ENCODE results near the gene C1orf226.

Gene C1orf226

DNA sequence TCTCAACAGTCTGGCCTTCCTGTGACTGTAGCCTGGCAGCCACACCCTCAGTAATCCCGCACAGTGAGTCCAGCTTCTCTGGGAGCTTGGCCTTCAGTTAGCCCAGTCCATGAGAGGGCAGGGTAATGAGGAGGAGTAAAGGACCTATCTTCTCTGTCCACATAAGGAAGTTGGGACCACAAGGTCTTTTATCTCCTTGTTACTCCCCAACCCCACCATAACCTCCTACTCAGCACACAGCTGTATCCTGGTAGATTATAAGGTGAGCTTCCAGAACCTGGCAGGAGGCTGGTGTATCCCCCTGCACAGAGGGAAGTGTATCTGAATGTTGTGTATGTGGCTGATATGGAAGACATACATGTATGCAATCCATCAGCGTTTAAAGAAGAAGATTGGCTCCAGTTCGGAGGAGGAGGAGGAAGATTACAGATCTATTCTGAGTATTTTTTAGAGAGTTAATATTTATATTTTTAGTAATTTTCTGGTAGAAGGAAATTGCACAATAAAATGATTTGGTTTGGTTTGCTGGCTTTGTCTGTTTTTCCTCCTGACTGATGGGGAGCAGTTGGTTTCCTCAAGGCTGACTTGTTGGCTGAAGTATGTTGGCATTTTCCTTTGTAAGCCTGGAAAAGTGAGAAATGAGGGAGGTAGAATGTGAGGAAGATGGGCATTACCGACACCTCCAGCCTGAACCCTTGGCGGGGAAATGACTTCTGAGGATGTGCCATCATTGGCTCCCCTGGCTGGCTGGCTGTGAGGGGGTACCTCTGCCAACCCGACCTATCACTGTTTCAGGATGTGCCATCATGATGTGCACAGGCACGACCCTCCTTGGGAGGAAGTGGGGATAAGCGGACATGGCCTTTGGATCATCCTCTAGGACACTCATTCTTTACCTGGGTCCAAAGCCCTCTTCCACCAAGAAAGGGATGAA lies 5.0 kb downstream of the C1orf226 start:
- DNase-seq: no peak

DNA sequence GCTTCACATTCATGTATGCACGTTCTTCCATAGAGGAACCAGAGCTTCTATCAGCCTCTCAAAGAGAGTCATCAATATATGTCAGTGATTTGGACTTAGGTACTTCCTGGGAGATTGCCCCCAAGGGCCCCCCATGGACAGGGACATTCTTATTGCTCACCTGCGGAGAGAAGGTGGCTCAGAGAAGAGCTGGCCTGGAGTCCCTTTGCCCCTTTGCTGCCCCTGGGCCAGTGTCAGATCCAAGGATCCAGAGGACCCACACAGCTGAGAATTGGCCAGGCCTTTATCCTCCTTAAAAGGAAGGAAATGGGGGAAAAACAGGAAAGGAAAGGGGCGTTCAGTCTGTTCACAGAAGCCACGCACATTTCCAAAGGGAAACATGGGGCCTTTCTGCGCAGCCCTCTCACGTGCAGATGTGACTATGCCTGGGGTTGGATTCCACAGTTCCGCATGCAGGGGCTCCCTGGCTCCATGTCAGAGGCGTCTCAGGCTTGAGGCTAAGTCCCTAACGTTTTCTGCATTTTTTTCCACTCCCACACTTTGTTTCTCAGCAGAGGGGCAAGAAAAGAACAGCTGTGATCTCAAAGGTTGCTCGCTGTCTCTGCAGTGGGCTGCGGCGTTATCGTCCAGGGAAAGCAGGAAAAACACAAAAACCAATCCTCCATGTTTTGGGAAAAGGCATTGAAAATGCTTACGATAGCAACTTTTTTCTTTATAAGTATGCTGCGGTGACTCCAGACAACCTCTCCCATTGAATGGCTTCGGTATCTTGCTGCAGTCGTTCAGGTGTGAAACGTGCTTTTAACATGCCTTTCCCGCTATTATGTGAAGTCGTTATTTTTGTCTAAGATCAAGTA lies 5.9 kb downstream of the C1orf226 start:
- DNase-seq: no peak

- no peak for DNase-seq
These were observed 6.6 kb downstream of the C1orf226 start for GRCh38 chr1:162388083-162388594.

DNA sequence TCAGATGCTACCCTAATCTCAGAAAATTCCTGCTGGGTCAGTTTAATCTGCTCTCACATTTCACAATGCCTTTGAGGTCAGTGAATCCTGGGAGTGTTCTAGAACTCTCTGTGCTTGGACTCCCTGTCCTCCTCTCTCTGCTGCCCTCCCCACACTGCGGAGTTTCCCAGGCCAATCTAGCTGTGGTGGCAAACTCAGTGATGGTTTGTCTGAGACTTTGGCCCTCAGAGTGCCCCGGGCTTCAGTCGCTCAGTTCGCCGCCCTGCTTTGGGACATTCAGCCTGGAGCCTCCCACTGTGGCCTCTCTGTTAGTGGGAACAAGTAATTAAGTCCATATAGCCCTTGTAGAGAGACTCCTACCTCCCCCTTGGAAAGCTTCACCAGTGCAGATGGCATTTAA lies 7.1 kb downstream of the C1orf226 start:
- no peak for DNase-seq

DNA sequence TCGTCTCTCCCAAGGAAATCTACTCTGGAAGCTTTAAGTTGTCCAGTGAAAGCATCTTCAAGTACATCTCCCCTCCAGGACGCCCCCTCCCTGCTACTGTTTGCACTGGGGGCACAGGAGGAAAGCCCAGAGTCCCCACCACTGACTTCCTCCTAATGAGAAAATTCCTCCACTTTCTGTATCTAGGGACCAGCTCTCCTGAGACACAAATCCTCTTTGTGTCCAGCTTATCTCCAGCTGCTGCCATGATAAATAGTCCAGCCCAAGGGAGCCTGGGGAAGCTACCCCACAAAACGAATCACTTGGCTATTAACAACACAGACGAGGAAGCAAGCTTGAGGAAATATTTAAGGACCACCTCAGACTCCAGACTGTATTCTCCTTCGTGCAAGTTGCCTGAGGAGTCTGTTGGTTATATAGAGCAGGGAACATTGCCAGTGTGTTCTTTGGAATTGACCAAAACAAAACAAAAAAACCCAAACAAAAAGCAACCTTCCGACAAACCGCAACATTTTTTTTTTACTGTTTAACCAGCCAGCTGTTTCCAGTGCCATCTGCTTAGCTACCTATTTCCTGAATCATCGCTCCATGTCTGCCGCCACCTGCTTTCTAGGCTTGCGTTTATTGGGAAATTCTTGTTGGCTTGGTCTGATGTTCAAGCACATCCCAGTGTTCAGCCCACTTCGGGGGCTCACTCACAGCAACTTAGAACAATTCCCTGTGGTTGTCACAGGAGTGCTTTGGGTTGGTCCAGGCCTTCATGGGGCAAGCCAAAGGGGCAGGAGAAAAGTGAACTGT lies 7.7 kb downstream of the C1orf226 start:
- DNase-seq: no peak

DNA sequence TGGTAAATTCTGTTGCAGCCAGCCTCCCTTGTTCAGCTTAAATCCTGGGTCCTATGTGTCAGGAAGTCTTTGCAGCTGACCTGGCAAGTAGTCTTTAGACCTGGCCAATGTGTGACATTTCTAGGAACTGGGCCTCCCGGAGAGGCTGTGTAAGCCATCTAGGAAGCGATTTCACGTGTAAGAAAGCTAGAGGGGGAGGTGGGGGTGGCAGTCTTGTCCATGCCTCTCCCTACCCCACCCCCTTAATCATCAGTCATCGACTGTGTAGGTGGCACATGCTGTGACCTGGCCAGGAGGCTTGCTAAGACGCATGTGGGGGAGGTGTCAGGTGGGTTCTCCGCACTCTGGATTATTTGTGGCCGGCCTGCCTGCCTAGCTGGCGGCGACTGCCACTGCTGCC lies 8.4 kb downstream of the C1orf226 start:
- no peak for DNase-seq

- no peak for DNase-seq
These were observed 9.1 kb downstream of the C1orf226 start for GRCh38 chr1:162390396-162391185.

DNA sequence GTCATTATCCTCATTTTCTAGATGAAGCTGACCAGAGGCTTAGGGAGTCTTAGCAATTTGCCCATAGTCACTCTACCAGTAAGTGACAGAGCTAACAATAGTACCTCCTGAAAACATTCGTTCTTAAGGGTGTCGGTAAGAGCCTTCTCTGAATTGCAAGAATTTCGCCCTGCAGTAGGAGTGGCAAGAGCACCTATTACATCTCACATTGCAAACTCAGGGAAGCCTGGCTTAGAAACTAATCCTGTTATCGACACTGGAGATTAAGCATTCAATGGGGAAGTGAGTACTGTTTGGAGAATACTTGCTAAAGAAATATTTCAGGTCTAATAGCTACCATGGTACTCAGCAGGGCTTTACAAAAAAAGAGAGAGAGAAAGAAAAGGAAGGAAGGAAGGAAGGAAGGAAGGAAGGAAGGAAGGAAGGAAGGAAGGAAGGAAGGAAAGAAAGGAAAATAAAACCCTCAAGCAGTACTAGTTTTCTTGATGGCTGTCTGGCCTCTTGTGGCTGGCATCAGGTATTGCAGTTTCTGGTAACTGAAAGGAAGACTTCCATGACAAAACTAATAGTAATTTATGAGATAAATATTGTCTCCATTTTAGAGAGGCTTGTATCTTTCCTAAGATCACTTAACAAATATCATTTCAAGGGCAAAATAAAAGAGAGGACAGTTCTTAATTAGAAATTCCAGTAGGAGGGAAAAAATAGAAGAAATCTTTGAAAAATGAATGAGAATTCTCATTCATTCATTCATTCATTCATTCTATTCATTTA lies 10.4 kb downstream of the C1orf226 start:
- DNase-seq: no peak

- no peak for DNase-seq
These were observed 14.8 kb downstream of the C1orf226 start for GRCh38 chr1:162396201-162396906.

DNA sequence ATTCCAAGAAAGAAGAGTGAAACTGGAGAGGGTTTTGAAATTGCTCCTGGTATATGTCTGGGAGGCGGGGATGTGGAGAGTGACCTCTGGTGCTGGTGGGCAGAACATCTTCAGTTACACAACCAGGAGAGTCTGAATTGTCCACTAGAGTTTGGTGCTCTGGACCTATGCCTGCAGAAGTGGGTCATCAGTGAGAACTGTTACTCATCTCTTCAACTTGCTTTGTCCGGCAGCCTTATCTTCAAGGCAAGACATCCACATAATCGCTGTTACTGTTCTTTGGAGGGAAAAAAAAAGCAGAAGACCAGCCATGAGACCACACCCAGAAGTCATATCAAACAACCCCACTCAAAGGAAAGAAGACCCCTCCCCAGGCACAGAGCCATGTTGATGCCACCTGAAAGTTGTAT lies 15.5 kb downstream of the C1orf226 start:
- no peak for DNase-seq

DNA sequence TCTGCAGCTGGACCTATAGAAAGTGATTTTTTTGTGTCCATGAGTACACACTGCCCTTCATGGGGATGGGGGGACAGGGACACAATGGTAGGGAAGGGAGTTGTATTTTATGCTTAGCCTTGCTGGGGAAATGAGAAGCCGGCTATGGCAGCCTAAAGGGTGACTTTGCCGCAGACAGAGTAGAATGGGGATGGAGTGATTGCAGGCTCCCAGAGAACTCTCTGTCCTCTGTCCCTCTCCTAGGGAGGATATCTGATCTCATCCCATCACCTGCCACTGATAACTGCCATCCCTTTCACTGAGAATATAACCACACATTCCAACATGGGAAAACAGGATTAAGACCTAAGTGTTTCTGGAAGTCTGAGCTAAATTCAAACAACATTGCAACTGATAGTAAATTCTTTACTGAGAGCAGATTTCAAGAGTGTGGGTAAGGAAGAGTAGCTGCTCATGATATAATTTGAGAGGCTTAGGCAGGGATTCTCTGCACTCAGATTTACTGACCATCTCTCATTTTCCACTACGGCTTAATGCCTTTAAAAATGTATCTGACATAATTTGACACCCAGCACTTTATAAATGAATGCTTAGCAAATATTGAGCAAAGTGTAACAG lies 16.5 kb downstream of the C1orf226 start:
- DNase-seq: no peak

- DNase-seq: no peak
These were observed 17.6 kb downstream of the C1orf226 start for GRCh38 chr1:162398999-162399580.

GRCh38 chr1:162400790-162401355 lies 19.3 kb downstream of the C1orf226 start:
- DNase-seq: no peak

- no peak for DNase-seq
These were observed 23.1 kb downstream of the C1orf226 start for GRCh38 chr1:162404550-162405160.

- no peak for DNase-seq
These were observed 24.3 kb downstream of the C1orf226 start for GRCh38 chr1:162405800-162406199.

GRCh38 chr1:162406811-162407210 lies 25.3 kb downstream of the C1orf226 start:
- no peak for DNase-seq

DNA sequence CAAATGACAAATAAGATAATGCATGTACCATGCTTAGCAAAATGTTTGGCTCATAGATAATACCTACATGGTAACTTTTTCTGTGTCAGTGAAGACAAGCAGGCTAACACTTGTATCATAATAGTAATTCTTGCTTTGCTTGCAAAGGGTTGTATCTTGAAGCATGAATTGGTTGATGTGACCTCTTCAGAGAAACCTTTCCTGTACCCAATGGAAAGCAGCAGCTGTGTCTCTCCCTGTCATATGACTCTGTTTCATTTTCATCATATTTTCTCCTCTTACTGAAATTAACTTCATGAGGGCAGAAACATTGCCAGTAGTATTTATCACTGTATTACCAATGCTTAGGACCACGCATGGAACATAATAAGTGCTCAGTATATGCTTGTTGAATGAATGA lies 26.0 kb downstream of the C1orf226 start:
- no peak for DNase-seq

DNA sequence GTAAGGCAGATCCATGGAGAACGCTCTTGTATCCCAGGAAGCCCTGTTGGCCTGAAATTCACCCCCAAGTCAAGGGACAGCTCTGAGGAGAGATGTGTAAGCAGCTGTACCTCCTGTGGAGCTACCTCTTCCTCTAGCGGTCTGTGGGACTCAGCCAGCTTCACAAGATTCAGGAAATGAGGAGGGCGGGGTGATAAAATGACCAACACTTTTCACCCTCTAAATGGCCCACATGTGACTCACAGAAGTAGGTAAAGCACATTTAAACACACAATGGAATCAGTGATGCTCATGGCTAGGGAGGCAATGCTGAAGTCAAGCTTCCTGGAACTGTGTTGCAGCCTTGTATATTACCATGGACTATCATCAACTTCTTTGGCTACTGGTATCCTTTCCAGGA lies 30.5 kb downstream of the C1orf226 start, which contains the start of gene SH2D1B:
SH2D1B (minus strand) TSS at position 135 of the 400 bp plus-strand sequence; CDS start at position 15, 120 bp downstream.
- no peak for DNase-seq

- DNase-seq: no peak
These were observed 34.7 kb downstream of the C1orf226 start for GRCh38 chr1:162416215-162416614.

Measured in activated T-cell treated with anti-CD3 and anti-CD28 coated beads, Interleukin-2, amount 50 U/mL, for 1 hour (primary cell).